HG03460 (cell line): ENCODE results near the gene ZBED4.

Experiments used
- ATAC-seq: cut with Tn5 transposase; IDR thresholded peaks from one replicate; pipeline ENCODE4 v1.9.1; 2021; ENCODE audit not compliant: unreplicated experiment

The ZBED4 gene

GRCh38 chr22:49825944-49826602, 27.6 kb upstream of the ZBED4 start:
- no peak for ATAC-seq

GRCh38 chr22:49826603-49827270, 26.9 kb upstream of the ZBED4 start:
- ATAC-seq, result no peak

GRCh38 chr22:49827271-49827852, 26.3 kb upstream of the ZBED4 start:
- no peak for ATAC-seq

- ATAC-seq, result no peak
Observed at GRCh38 chr22:49827853-49828598, 25.6 kb upstream of the ZBED4 start, which contains the start of gene BRD1. BRD1 (minus strand) TSS chr22:49827873; CDS start chr22:49824317, 3,556 bp downstream.

GRCh38 chr22:49828599-49828965, 25.1 kb upstream of the ZBED4 start:
- no peak for ATAC-seq

GRCh38 chr22:49829044-49829853, 24.4 kb upstream of the ZBED4 start:
- no peak for ATAC-seq

- ATAC-seq, result no peak
Observed at GRCh38 chr22:49833340-49834007, 20.2 kb upstream of the ZBED4 start.

DNA sequence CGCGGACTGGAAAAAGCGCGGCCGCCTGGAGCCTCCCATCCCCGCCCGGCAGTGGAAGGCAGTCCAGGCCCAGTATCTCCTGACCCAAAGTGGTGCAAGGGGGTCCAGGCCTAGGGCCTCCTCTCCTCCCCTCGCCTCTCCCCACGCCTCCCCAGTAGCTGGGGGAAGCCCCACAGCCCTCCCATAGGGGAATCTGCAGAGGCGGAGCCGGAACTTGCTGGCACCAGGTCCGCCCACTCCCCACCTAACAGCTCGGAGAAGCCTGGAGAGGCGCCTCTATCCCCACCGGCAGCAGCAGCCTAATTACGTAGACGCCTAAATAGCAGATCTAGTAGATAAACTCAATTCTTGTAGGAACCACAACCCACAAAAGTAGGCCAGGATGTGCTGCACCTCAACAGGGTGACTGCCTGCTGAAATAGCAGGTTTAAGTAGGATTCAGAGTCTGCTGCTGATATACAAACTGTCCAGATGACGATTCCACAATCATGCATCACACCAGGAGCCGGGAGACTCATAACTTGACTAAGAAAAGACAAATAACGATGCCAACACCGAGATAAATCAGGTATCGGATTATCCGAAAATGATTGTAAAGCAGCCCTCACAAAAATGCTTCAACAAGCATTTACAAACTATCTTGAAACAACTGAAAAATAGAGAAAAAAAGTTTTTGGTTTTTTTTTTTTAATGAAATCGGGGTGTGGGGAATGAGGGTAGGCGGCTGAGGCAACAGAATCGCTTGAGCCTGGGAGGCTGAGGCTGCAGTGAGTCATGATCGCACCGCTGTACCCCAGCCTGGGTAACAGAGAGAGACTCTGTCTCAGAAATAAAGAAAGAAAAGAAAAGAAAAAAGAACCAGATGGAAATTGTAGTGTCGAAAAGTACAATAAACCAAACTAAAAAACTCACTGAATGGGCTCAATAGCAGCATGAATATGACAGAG, 14.6 kb upstream of the ZBED4 start:
- ATAC-seq, result no peak

DNA sequence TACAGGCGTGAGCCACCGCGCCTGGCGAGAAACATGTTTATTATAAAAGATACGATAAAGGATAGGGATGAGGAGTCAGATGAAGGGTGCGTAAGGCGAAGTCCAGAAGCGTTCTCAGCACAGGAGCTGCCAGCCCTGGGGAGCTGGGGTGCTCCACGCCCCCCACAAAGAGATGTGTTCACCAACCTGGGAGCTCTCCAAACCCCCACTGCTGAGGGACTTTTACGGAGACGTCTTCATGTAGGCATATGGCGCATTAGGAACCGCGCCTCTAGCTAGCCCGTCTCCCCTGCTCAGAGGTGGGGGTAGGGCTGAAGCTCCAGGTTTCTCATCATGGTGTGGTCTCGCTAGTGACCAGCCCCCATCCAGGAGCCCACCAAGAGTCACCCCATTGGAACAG, 8.4 kb upstream of the ZBED4 start:
- no peak for ATAC-seq

GRCh38 chr22:49845666-49846459, 7.8 kb upstream of the ZBED4 start:
- no peak for ATAC-seq

- ATAC-seq, result no peak
Observed at GRCh38 chr22:49847751-49848689, 5.6 kb upstream of the ZBED4 start.

DNA sequence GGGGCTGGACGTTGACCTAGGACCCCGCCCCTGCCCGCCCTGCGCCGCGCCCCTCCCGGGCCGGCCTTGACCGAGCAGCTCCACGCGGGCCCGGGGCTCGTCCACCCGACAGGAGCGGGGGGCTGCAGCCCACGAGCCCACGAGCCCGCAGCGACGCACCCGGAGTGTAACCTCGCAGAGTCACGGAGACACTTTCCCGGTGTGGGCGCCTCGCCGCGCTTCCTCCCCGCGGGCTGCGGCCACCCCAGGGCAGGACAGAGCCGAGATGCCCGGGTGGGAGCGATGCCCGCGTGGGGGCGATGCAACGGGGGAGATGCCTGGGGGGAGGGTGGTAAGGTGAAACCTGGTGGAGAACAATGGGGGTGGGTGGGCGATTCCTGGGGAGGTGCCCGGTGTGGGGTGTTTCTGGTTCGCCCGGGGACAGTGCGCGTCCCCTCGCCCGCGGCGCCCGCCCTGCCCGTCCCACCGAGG, 4.9 kb upstream of the ZBED4 start:
- ATAC-seq, result no peak

- ATAC-seq, result no peak
Observed at GRCh38 chr22:49849161-49850020, 4.3 kb upstream of the ZBED4 start.

GRCh38 chr22:49850021-49850911, 3.4 kb upstream of the ZBED4 start:
- ATAC-seq, result no peak
